UCSD-AML1 (cell line): Measurements from ENCODE around the gene CRYGC.
"Not testable (repeated sequence)": the region's sequence is repeated elsewhere in the genome, so short reads cannot be mapped to it uniquely, and the experiment has no call there.

Experiments used
- DNase-seq: peaks from one replicate; lab custom pipeline; 2025; ENCODE audit not compliant: unreplicated experiment; lab: John Stamatoyannopoulos, UW

The CRYGC gene

GRCh38 chr2:208138334-208138733, 8.7 kb upstream of the CRYGC start:
- not testable (repeated sequence) for DNase-seq

- no peak for DNase-seq
Measured at GRCh38 chr2:208136716-208137094, 7.1 kb upstream of the CRYGC start.

GRCh38 chr2:208135794-208136715, 6.4 kb upstream of the CRYGC start:
- DNase-seq, result no peak

- peak; percentile 50 for DNase-seq
Measured at GRCh38 chr2:208134928-208135586, 5.4 kb upstream of the CRYGC start.

GRCh38 chr2:208130712-208131110, 1.1 kb upstream of the CRYGC start:
- DNase-seq, result no peak

GRCh38 chr2:208128136-208128535, 1.5 kb downstream of the CRYGC start:
- DNase-seq, result no peak

- DNase-seq, result no peak
Measured at GRCh38 chr2:208127090-208127489, 2.5 kb downstream of the CRYGC start.

GRCh38 chr2:208125251-208125650, 4.4 kb downstream of the CRYGC start:
- DNase-seq, result no peak

- not testable (repeated sequence) for DNase-seq
Measured at GRCh38 chr2:208124013-208124715, 5.5 kb downstream of the CRYGC start, which contains the start of gene CRYGD. Gene CRYGD, minus strand, starts transcription at chr2:208124524. Its CDS starts 51 bp downstream, at chr2:208124473.

- no peak for DNase-seq
Measured at GRCh38 chr2:208122248-208122647, 7.4 kb downstream of the CRYGC start.

- DNase-seq, result no peak
Measured at GRCh38 chr2:208118918-208119317, 10.7 kb downstream of the CRYGC start.

GRCh38 chr2:208117390-208117789, 12.2 kb downstream of the CRYGC start:
- DNase-seq, result not testable (repeated sequence)

- DNase-seq, result no peak
Measured at GRCh38 chr2:208112969-208113368, 16.7 kb downstream of the CRYGC start.

- not testable (repeated sequence) for DNase-seq
Measured at GRCh38 chr2:208112273-208112745, 17.3 kb downstream of the CRYGC start.

- DNase-seq, result no peak
Measured at GRCh38 chr2:208103616-208104015, 26.0 kb downstream of the CRYGC start.

GRCh38 chr2:208101716-208102631, 27.7 kb downstream of the CRYGC start:
- no peak for DNase-seq

- DNase-seq, result no peak
Measured at GRCh38 chr2:208099682-208100470, 29.8 kb downstream of the CRYGC start.

GRCh38 chr2:208098701-208099100, 30.9 kb downstream of the CRYGC start:
- not testable (repeated sequence) for DNase-seq

GRCh38 chr2:208098267-208098666, 31.4 kb downstream of the CRYGC start:
- no peak for DNase-seq
